ENCODE results near the gene SLC25A29.

- TF ChIP-seq CTCF (IDR thresholded peaks at IDR 0.05), result no peak
- TF ChIP-seq POLR2AphosphoS5 (IDR thresholded peaks at IDR 0.05), result no peak
Observed at GRCh38 chr14:100350986-100351385, 44.7 kb upstream of the SLC25A29 start.

Measured in sigmoid colon (tissue), 4 donors.